Keratinocyte (primary cell): ENCODE measurements around the gene FRAS1. TPM values are rescaled to one million over a fixed set of nuclear protein-coding genes. Genes with fewer than 3 reads are reported as not detected.
A peak's percentile ranks its signal among the peaks of the same experiment; 100 is the strongest.

ENCODE experiments used
- DNase-seq: peaks from one replicate; pipeline ENCODE4 v3.0.0-alpha.2; 2011; ENCODE audit warnings: low read depth, missing footprints, low spot score
- FAIRE-seq: peaks from 2 replicates; lab custom pipeline; 2011; peaks lifted over from hg19 to GRCh38; lab: Jason Lieb, UNC
- H2AFZ ChIP-seq: 2 replicates; pipeline ENCODE4 v1.6.0; 2012; ENCODE audit warnings: low read length, control low read depth, inconsistent platforms; ENCODE audit not compliant: control insufficient read depth
- H3K27ac ChIP-seq: 2 replicates; pipeline ENCODE4 v1.5.1; 2011; ENCODE audit warnings: low read length; ENCODE audit not compliant: control insufficient read depth, insufficient read depth
- H3K27me3 ChIP-seq: 3 replicates; pipeline ENCODE4 v1.6.0; 2011; ENCODE audit warnings: low read length; ENCODE audit not compliant: control insufficient read depth, insufficient read depth; ENCODE audit errors: extremely low read depth
- H3K36me3 ChIP-seq, 2 experiments: 2 replicates in 1 of 2; 3 replicates in 1 of 2; pipeline ENCODE4 v1.5.1; 2011; ENCODE audit warnings: low read length in 2 of 2, mild to moderate bottlenecking in 1 of 2; ENCODE audit not compliant: control insufficient read depth in 2 of 2, insufficient read depth in 2 of 2; ENCODE audit errors: extremely low read depth in 1 of 2
- H3K4me1 ChIP-seq: 3 replicates; pipeline ENCODE4 v1.5.1; 2011; ENCODE audit warnings: low read length; ENCODE audit not compliant: control insufficient read depth, insufficient read depth; ENCODE audit errors: extremely low read depth
- H3K4me2 ChIP-seq: 3 replicates; pipeline ENCODE4 v1.6.0; 2011; ENCODE audit warnings: low read depth, low read length; ENCODE audit not compliant: control insufficient read depth, insufficient read depth; ENCODE audit errors: extremely low read depth
- H3K4me3 ChIP-seq, 3 experiments: fragments of 200-600 bp in 1 of 3; sonication (generic) in 1 of 3; 2 replicates in 2 of 3; 3 replicates in 1 of 3; pipeline ENCODE4 v1.5.1; 2011 to 2016; ENCODE audit warnings: low read length in 3 of 3, mild to moderate bottlenecking in 3 of 3, control low read depth in 2 of 3, inconsistent platforms in 1 of 3, low read depth in 1 of 3, mixed read lengths in 1 of 3, mixed run types in 1 of 3, moderate library complexity in 1 of 3; ENCODE audit not compliant: control insufficient read depth in 2 of 3, insufficient read depth in 2 of 3; ENCODE audit errors: extremely low read depth in 1 of 3
- H3K79me2 ChIP-seq: 2 replicates; pipeline ENCODE4 v1.6.0; 2012; ENCODE audit warnings: low read length; ENCODE audit not compliant: control insufficient read depth, insufficient read depth
- H3K9ac ChIP-seq: 3 replicates; pipeline ENCODE4 v1.6.0; 2011; ENCODE audit warnings: low read length; ENCODE audit not compliant: control insufficient read depth, insufficient read depth; ENCODE audit errors: extremely low read depth
- H3K9me1 ChIP-seq: 3 replicates; pipeline ENCODE4 v1.6.0; 2011; ENCODE audit warnings: low read length; ENCODE audit not compliant: control insufficient read depth, insufficient read depth; ENCODE audit errors: extremely low read depth
- H3K9me3 ChIP-seq: 2 replicates; pipeline ENCODE4 v1.5.1; 2012; ENCODE audit warnings: low read depth, low read length; ENCODE audit not compliant: control insufficient read depth
- H4K20me1 ChIP-seq: 3 replicates; pipeline ENCODE4 v1.6.0; 2011; ENCODE audit warnings: low read length; ENCODE audit not compliant: control insufficient read depth, insufficient read depth; ENCODE audit errors: extremely low read depth
- EZH2 ChIP-seq: IDR thresholded peaks from one replicate; pipeline ENCODE4 v1.6.1; 2012; ENCODE audit warnings: inconsistent platforms, mild to moderate bottlenecking, low read length, moderate library complexity
- dilution Hi-C: fragments of 300-500 bp; cut with MboI; formaldehyde crosslinking; loops from one replicate; pipeline ENCODE4 v1.7.0; 2020; ENCODE audit warnings: low sequenced_read_pairs; ENCODE audit not compliant: extremely low pct_ligation_motif_present
- polyA plus RNA-seq, 5 experiments: library from polyadenylated mRNA; depleted of rRNA in 3 of 5; stranded (reverse) in 3 of 5; stranded (forward) in 1 of 5; unstranded in 1 of 5; fragments of >200 nt; gene quantifications; 1 replicate in 1 of 5; 2 replicates in 3 of 5; 3 replicates in 1 of 5; pipeline versions ENCODE4 v1.2.1 to v1.2.3, GENCODE V29; 2011 to 2012; ENCODE audit warnings: missing spikeins in 2 of 5, low read depth in 1 of 5, low replicate concordance in 1 of 5
- TF ChIP-seq, protein P1 (sequence below), 3 experiments: IDR thresholded peaks in 1 of 3; conservative IDR thresholded peaks in 1 of 3; optimal IDR thresholded peaks in 1 of 3; 2 replicates in 2 of 3; 3 replicates in 1 of 3; pipeline versions ENCODE3 to v1.5.1; 2011; ENCODE audit warnings: low read length in 3 of 3, mild to moderate bottlenecking in 3 of 3, moderate library complexity in 2 of 3, control low read depth in 1 of 3, inconsistent platforms in 1 of 3; ENCODE audit not compliant: insufficient read depth in 2 of 3; ENCODE audit errors: extremely low read depth in 1 of 3

FRAS1 gene
- polyA plus RNA-seq, 1 donor (not counting 4 experiments of a cell fraction or from before 2014, with no cell fraction given) = 3.5 TPM

DNA sequence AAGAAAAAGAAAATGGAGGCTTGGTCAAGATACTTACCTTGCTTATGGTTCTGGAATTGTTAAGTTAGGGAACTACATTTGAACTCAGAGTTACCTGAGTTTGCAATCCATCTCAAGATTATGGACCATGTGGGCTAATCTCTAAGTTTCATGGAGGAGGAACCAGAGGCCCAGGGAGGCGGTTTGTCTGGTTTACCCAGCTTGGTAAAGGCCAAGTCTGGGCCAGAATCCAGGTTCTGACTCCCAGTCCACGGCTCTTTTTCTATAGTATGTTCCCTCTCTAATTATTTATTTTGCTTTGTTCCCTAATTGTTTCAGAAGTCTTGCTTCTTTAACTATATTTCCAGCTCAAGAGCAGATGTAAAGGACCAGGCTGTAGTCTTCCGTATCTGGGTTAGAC lies 168.1 kb downstream of the FRAS1 start:
- Histone ChIP-seq H3K9me3 (no peaks in the 10 kb centered on the region), H3K9me1 (no peaks in the 10 kb centered on the region), H3K36me3 (no peaks in the 10 kb centered on the region), H3K79me2 (no peaks in the 10 kb centered on the region), H3K4me3 (no peak overlapping the region), H3K27me3 (no peaks in the 10 kb centered on the region), H3K27ac (no peak overlapping the region), H3K4me2 (no peak overlapping the region), H4K20me1 (no peaks in the 10 kb centered on the region), H3K4me1 (peaks cover 6% of the 10 kb centered on the region), H2AFZ (no peak overlapping the region), H3K9ac (no peak overlapping the region)
- dilution Hi-C loops = no loop called here
- TF ChIP-seq EZH2 = no peak
- FAIRE-seq (no peak), DNase-seq (no peak)

DNA sequence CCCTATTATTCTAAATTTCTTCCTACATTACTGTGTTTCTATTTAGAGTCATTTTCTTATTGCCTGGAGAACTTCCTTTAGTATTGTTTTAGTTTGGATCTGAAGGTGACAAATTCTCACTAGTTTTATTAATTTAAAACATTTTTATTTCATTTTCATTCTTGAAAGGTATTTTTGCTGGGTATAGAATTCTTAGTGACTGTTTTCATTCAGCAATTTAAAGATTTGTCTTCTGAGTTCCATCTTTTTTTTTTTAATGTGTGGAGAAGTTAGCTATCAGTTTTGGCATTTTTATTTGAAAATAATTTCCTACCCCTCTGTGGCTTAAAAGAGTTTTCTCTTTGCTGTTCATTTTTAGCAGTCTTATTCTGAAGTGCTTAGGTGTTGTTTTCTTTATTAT lies 169.2 kb downstream of the FRAS1 start:
- dilution Hi-C loops = no loop called here
- Histone ChIP-seq H3K4me2 (no peak overlapping the region), H3K4me1 (no peaks in the 10 kb centered on the region), H3K79me2 (no peaks in the 10 kb centered on the region), H3K9ac (no peak overlapping the region), H3K27me3 (no peaks in the 10 kb centered on the region), H3K36me3 (no peaks in the 10 kb centered on the region), H3K4me3 (no peak overlapping the region), H3K9me3 (no peaks in the 10 kb centered on the region), H3K9me1 (no peaks in the 10 kb centered on the region), H3K27ac (no peak overlapping the region), H4K20me1 (no peaks in the 10 kb centered on the region), H2AFZ (no peak overlapping the region)
- DNase-seq (no peak), FAIRE-seq (no peak)
- TF ChIP-seq EZH2 = no peak
- TF ChIP-seq, protein P1, sequence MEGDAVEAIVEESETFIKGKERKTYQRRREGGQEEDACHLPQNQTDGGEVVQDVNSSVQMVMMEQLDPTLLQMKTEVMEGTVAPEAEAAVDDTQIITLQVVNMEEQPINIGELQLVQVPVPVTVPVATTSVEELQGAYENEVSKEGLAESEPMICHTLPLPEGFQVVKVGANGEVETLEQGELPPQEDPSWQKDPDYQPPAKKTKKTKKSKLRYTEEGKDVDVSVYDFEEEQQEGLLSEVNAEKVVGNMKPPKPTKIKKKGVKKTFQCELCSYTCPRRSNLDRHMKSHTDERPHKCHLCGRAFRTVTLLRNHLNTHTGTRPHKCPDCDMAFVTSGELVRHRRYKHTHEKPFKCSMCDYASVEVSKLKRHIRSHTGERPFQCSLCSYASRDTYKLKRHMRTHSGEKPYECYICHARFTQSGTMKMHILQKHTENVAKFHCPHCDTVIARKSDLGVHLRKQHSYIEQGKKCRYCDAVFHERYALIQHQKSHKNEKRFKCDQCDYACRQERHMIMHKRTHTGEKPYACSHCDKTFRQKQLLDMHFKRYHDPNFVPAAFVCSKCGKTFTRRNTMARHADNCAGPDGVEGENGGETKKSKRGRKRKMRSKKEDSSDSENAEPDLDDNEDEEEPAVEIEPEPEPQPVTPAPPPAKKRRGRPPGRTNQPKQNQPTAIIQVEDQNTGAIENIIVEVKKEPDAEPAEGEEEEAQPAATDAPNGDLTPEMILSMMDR (optimal IDR thresholded peaks at IDR 0.05 in 1 of 3, IDR thresholded peaks at IDR 0.05 in 1 of 3, conservative IDR thresholded peaks at IDR 0.05 in 1 of 3; ENCODE audit: extremely low read depth in 1 of 3, insufficient read depth in 2 of 3, low read length in 3 of 3) = no peak

DNA sequence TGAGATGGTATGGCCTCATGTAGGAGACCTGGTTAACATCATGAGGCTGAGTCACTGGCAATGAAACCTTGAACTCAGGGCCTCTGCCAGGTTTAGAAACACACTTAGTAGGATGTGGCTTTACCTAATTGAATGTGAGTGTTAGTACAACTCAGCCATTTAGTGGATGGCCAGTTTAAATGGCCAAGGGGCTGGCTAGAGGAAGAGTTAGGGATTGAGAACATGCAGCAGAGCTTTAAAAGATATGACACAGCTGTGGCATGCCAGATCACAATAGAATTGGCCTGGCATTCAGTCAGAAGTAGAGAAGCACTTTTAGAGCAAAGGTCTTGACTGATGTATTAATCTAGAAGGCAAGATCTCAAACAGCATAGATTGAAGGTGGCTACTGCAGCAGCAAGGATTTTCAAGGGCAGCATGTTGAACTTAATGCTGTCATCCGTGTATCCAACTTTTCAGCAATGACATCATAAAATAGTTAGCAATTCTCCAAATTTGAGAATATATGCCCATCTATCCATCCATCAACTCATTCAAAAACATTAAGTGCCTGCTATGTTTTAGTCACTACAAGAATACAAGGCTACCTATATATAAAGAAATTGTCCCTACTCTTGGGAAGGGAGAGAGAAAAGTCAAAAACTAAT lies 170.4 kb downstream of the FRAS1 start:
- no peaks in the 10 kb centered on the region for H4K20me1 ChIP-seq
- H3K9me3 ChIP-seq = no peaks in the 10 kb centered on the region
- H3K9ac ChIP-seq = no peak overlapping the region
- no peak overlapping the region for H2AFZ ChIP-seq
- DNase-seq (no peak), FAIRE-seq (peak; percentile 48)
- no peaks in the 10 kb centered on the region for H3K36me3 ChIP-seq
- no peaks in the 10 kb centered on the region for H3K79me2 ChIP-seq
- no peak overlapping the region for H3K4me2 ChIP-seq
- H3K4me3 ChIP-seq = no peak overlapping the region
- no peaks in the 10 kb centered on the region for H3K4me1 ChIP-seq
- H3K27ac ChIP-seq = no peak overlapping the region
- TF ChIP-seq EZH2 = no peak
- TF ChIP-seq, protein P1 (optimal IDR thresholded peaks at IDR 0.05 in 1 of 3, IDR thresholded peaks at IDR 0.05 in 1 of 3, conservative IDR thresholded peaks at IDR 0.05 in 1 of 3; ENCODE audit: extremely low read depth in 1 of 3, insufficient read depth in 2 of 3, low read length in 3 of 3) = no peak
- H3K27me3 ChIP-seq = no peaks in the 10 kb centered on the region
- no peaks in the 10 kb centered on the region for H3K9me1 ChIP-seq
- dilution Hi-C loops = no loop called here
